Hematopoietic multipotent progenitor cell treated with erythropoietin and hydrocortisone succinate and interleukin-3 and kit ligand, for 17 days (in vitro differentiated cells): Measurements from ENCODE around the gene SMYD3.
"Not testable (repeated sequence)": the region's sequence is repeated elsewhere in the genome, so short reads cannot be mapped to it uniquely, and the experiment has no call there.

Experiments used
- DNase-seq: peaks from one replicate; pipeline ENCODE4 v3.0.0-alpha.2; 2015; ENCODE audit warnings: low spot score

SMYD3 gene

GRCh38 chr1:246029616-246030015 is 477.5 kb downstream of the SMYD3 start:
- no peak for DNase-seq

- DNase-seq: not testable (repeated sequence)
These were observed 483.0 kb downstream of the SMYD3 start for GRCh38 chr1:246024118-246024517.

GRCh38 chr1:246020211-246020954 is 486.7 kb downstream of the SMYD3 start:
- no peak for DNase-seq

GRCh38 chr1:246018146-246018545 is 488.9 kb downstream of the SMYD3 start:
- DNase-seq: no peak

DNA sequence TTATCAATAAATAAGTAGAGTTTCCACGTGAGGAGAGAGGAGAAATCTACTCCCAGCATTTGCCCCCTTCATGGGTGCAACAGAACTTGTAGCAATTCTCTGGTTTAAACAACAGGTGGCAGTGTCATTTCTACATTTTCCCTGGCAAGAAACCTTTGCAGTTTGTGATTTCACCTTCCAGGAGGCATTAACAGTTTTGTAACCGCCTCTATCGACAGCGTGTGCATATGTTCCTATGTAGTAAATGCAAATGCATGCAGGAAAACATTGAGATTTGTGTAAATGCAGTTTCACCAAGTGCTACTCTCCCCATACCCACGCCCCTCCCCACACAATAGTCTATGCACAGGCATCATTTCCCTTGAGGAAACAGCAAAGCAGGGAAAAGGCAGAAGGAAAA is 494.7 kb downstream of the SMYD3 start:
- DNase-seq: no peak

- DNase-seq: no peak
These were observed 496.7 kb downstream of the SMYD3 start for GRCh38 chr1:246010386-246010785.

DNA sequence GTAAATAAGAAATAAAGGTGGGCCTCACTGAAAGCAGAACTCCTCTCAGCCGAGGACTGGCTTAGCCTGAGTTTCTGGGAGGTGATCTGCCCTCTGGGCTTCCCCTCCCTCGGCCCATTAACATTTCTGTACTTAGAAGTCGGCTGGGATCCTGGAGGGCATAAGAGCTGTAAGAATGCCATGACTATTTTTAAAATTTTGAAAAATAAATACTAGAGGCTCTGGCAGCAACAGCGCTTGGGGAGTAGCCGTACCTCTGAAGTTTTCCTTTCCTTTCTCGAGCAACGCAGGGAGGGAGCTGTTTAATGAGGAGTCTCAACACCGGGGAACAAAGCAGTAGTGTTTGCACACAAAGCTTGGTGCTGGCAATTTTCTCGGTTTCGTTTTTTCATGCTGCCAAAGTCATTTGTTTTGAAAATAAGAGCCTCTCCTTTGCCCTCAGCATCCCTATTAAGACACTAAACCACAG is 498.7 kb downstream of the SMYD3 start:
- no peak for DNase-seq

DNA sequence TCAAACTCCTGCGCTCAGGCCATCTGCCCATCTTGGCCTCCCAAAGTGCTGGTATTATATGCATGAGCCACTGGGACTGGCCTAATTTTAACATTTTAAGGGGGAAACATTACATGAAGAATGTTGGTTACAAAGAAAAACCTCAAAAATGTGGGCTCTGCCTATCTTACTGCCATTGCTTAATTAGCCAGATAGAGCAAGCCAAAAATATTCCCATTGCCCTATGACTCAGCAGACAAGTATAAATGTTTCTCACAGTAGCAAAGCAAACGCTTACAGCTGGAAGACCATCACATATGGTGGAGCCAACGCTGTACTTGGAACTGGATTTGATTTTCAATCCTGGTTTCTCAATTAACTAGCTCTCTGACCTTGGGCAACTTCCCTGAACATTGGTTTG is 502.0 kb downstream of the SMYD3 start:
- no peak for DNase-seq

DNA sequence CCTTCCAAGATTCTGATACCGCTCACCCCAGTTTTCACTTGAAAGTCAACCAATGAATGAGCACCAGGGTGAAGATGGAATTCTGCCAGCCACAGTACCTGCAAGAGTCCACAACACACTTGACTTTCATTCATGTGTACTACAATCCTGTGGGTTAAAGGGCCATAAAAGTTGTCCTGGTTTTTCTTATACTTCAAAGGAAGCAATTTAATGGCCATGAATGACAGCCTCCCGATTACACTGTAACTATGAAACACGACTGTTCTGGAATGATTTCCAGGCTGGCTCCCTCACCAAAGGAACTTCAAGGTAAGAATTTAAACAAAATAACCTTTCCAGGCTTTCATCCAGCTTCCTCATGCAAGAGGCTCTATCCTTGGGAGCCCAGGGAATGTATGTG is 502.8 kb downstream of the SMYD3 start:
- no peak for DNase-seq

DNA sequence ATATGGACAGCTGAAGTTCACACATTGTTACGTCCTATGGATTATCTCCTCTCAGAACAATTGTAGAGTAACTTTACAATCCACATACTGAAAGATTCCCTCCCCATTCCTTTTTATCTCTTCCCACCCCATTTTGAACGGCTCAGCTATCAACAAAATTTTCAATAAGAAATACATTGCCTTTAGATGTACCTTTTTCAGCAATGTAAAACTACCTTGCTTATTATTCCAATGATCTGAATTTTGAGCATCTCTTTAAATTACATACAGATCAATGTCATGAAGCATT is 503.7 kb downstream of the SMYD3 start:
- no peak for DNase-seq

- DNase-seq: peak; percentile 61
These were observed 504.2 kb downstream of the SMYD3 start for GRCh38 chr1:246002725-246003441.

DNA sequence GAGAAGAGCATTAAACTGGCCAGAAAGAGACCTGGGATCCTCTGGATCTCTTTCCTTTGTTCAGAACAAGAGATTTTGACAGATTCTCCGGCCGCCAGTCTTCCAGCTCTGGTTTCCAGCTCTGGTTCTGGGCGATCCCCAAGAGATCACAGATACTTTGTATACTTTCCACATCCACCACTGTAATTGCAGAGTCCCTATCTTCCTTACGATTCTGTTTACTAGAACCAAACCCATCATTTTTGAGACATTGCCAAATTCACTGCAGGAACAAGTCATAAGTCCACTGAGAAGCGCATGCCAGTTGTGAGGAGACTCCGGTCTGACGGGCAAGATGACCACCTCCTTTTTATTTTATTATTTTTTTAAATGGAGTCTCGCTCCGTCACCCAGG is 505.2 kb downstream of the SMYD3 start:
- DNase-seq: no peak

DNA sequence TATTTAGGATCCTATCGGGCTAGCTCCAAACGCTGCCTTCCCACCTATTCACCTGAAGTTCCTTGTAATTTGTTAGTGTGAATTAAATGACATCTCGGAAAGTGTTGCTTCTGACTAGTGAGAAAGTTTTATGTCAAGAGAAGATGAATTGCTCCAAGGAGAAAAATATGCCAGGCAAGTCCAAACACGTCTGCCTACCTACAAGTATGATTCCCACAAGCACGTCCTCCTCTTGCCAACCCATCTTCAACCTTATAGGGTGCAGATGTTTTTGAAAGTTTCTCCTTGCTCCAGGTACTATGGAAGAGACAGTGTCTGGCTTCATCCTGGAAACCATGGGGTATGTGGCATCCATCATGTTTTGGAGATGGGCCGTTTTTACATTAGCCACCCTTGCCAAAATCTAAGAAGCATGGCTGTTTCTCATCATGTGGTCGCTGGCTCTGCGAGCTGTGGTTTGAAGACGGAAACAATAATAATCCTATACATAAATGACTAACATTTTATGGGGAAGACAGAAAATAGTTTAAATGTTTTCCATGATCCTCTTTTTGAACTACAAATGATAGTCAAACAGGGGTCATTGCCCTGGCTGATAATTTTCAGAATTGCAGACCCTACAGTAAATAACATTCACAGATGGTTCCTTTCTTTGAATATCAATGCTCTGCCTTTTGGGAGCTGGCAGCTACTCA is 505.8 kb downstream of the SMYD3 start:
- DNase-seq: no peak

- no peak for DNase-seq
These were observed 506.5 kb downstream of the SMYD3 start for GRCh38 chr1:246000638-246001015.

GRCh38 chr1:245999697-246000637 is 507.1 kb downstream of the SMYD3 start:
- no peak for DNase-seq

- DNase-seq: no peak
These were observed 509.4 kb downstream of the SMYD3 start for GRCh38 chr1:245997471-245998258.

- no peak for DNase-seq
These were observed 510.3 kb downstream of the SMYD3 start for GRCh38 chr1:245996811-245997210.

- no peak for DNase-seq
These were observed 511.6 kb downstream of the SMYD3 start for GRCh38 chr1:245995474-245995873.

DNA sequence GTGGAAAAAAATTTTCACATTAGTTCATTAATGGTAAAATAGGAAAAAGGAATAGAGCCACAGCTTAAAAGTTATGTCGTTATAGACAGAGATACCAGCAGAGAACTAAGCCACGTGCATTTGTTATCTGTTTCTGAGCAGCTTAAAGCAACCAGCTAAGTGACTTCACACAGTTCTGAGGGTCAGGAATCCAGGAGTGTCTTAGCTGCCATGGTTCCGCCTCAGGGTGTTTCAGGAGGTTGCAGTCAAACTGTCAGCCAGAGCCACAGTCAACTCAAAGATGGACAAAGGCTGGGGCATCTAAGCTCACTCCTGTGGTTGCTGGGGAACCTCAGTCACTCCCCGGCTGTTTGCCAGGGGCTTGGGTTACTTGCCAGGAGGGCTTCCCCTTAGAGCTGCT is 515.8 kb downstream of the SMYD3 start:
- DNase-seq: no peak

DNA sequence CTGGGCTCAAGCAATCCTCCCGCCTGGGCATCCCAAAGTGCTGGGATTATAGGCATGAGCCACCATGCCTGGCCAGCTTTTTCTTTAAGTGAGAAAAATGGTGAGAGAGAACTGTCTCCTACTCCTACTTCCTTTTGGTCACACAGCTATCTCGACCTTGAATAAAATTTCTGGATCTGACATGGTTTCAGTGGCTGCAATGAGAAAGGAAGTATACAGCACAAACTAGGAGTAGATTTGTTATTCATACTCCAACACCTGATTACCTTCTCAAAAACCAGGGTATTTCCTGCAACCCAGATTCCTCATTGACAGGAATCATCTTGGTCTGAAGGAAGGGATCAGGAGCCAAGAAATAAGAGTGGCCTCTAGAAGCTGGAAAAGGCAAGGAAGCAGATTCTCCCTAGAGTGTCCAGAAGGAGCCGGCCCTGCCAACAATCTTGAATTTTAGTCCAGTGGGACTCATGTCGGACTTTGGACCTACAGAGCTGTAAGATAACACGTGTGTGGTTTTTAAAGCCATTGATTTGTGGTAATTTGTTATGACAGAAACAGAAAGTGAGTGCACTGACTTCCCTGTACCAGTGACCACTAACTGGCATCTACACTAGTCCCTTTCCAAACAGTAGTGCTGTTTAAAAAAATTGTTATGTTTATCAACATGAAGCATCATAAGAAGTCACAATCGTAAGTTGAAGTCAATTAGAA is 516.6 kb downstream of the SMYD3 start:
- DNase-seq: no peak
